ENCODE results near the gene GALNT15.

The GALNT15 gene

DNA sequence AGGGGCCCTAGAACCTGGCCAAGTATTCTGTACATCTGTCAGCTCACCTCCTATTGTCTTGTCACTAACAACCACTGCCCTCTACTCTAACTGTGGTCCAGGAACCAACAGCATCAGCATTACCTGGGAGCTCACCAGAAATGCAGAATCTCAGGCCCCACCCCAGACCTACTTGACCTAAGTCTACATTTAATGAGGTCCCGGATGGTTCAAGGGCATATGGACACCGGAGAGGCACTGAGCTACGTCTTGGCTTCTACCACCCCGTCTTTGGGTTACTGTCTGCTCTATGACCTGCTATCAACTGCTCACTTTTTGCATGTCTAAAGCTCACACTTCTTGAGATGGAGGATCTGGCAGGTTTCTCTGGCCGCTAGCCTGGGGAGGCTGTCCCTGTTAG is 8.1 kb downstream of the GALNT15 start:
- DNase-seq (ENCODE audit: low spot score in 2 of 2) (no peak), ATAC-seq (replicated peaks; ENCODE audit: extremely low read depth, poor library complexity, severe bottlenecking) (no peak)
- H3K27me3 Mint-ChIP-seq, result peaks cover 17% of the 10 kb centered on the region
- no peak overlapping the region for H3K27ac Mint-ChIP-seq (ENCODE audit: low read depth)
- no peak overlapping the region for H3K4me3 Mint-ChIP-seq
- H3K36me3 Mint-ChIP-seq (ENCODE audit: insufficient read depth), result no peaks in the 10 kb centered on the region
- H3K4me1 Mint-ChIP-seq, result peaks cover 9% of the 10 kb centered on the region
- no peaks in the 10 kb centered on the region for H3K9me3 Mint-ChIP-seq

DNA sequence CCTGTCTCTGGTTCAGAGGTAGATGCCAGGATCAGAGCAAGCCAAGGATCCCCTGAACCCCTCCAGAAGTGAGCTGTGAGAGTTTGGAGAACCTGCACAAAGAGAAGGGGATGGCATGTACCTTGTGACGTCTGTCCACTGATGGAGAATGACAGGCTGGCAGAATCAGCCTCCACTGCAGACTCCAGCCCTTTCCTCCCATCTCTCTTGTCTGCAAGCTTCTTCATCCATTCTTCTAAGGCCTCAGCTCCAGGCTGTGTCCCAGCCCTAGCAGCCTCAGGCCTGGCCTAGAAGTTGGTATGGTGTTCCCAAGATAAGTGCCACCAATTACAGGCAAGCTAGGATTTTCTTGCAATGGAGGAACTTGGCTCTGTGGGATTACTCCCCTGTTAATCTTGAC is 8.6 kb downstream of the GALNT15 start:
- no peak for DNase-seq (ENCODE audit: low spot score in 2 of 2)
- Mint-ChIP-seq H3K9me3 (no peaks in the 10 kb centered on the region), H3K27ac (ENCODE audit: low read depth) (no peak overlapping the region), H3K36me3 (ENCODE audit: insufficient read depth) (no peaks in the 10 kb centered on the region), H3K27me3 (peaks cover 13% of the 10 kb centered on the region), H3K4me1 (peaks cover 9% of the 10 kb centered on the region), H3K4me3 (no peak overlapping the region)
- ATAC-seq (replicated peaks; ENCODE audit: extremely low read depth, poor library complexity, severe bottlenecking), result no peak

DNA sequence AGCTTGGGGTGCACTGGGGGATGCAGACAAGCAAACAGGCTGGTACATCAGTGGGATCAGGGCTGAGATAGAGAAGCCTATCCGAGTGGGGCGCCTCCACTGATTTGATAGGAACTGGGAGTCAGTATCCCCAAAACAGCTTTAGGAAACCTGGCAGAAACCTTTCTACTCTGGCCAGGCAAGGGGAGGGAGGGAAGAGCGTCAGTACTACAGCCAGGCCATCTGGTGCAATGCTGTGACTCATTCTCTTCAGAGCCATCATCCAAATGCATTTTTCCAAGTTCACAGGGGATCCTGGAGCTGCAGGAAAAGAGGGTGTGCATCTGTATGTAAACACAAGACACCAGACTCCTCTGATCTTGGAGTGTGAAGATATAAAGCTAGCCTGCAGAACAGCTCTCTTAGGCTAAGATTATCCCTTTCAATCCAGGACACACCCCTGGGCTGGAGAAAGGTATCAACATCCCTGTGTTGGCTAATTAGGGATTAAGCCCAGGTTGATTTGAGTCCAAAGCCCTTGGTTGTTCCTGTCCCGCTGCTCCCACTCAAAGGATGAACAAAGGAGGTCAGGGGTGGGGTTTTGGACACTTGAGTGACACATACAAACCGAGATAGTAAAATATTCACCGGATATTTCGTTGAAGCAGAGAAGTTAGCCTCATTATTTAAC is 9.3 kb downstream of the GALNT15 start:
- Mint-ChIP-seq H3K27ac (ENCODE audit: low read depth) (no peak overlapping the region), H3K4me1 (peaks cover 4% of the 10 kb centered on the region), H3K9me3 (no peaks in the 10 kb centered on the region), H3K36me3 (ENCODE audit: insufficient read depth) (no peaks in the 10 kb centered on the region), H3K4me3 (no peak overlapping the region), H3K27me3 (peaks cover 6% of the 10 kb centered on the region)
- no peak for DNase-seq (ENCODE audit: low spot score in 2 of 2)
- ATAC-seq (replicated peaks; ENCODE audit: extremely low read depth, poor library complexity, severe bottlenecking), result no peak

DNA sequence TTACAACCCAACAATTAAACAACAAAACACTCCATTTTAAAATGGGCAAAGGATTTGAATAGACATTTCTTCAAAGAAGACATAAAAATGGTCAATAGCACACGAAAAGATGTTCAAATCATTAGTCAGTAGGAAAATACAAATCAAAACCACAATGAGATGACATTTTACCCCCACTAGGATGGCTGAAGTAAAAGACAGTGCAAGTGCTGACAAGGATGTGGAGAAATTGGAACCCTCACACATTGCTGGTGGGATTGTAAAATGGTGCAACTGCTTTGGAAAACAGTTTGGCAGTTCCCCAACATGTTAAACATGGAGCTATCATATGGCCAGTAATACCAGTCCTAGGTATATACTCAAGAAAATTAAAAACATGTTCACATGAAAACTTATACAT is 11.6 kb downstream of the GALNT15 start:
- no peaks in the 10 kb centered on the region for H3K4me1 Mint-ChIP-seq
- H3K36me3 Mint-ChIP-seq (ENCODE audit: insufficient read depth), result no peaks in the 10 kb centered on the region
- DNase-seq (ENCODE audit: low spot score in 2 of 2) (no peak), ATAC-seq (replicated peaks; ENCODE audit: extremely low read depth, poor library complexity, severe bottlenecking) (no peak)
- no peaks in the 10 kb centered on the region for H3K9me3 Mint-ChIP-seq
- no peaks in the 10 kb centered on the region for H3K27me3 Mint-ChIP-seq
- no peak overlapping the region for H3K27ac Mint-ChIP-seq (ENCODE audit: low read depth)
- H3K4me3 Mint-ChIP-seq, result no peak overlapping the region

DNA sequence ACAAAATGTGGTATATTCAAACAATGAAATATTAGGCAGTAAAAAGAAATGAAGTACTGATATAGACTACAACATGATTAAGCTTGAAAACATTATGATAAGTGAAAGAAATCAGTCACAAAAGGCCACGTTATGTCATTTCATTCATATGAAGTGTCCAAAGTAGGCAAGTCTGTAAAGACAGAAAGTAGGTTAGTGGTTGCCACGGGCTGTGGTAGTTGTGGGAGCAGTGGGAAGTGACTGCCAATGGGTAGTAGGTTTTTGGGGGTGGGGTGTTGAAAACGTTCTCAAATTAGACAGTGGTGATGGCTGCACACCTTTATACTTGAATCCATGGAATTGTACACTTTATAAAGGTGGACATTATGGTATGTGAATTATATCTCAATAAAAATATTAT is 12.1 kb downstream of the GALNT15 start:
- no peak overlapping the region for H3K27ac Mint-ChIP-seq (ENCODE audit: low read depth)
- no peak for DNase-seq (ENCODE audit: low spot score in 2 of 2)
- no peaks in the 10 kb centered on the region for H3K27me3 Mint-ChIP-seq
- no peaks in the 10 kb centered on the region for H3K36me3 Mint-ChIP-seq (ENCODE audit: insufficient read depth)
- no peaks in the 10 kb centered on the region for H3K9me3 Mint-ChIP-seq
- no peak for ATAC-seq (replicated peaks; ENCODE audit: extremely low read depth, poor library complexity, severe bottlenecking)
- H3K4me3 Mint-ChIP-seq, result no peak overlapping the region
- no peaks in the 10 kb centered on the region for H3K4me1 Mint-ChIP-seq

DNA sequence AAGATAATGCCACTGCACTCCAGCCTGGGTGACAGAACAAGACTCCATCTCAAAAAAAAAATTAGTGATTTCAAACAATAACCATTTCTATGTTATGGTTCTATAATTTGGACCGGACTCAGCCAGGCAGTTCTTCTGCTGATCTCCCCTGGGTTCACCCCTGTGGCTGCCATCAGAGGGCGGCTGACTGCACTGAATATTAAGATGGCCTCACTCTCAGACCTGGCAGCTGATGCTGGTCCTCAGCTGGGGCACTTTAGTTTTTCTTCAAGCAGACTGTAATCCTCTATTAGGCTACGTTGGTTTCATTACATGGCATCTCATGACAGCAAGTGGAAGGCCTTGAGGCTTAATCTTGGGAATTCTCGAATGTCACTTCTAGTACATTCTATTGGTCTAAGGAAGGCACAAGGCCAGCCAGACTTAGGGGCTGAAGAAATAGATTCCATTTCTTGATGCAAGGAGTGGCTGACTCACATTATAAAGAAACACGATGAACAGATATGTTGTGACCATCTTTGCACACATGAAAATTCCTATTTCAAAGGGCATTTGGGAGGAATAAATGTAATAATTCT is 12.8 kb downstream of the GALNT15 start:
- H3K27ac Mint-ChIP-seq (ENCODE audit: low read depth), result no peak overlapping the region
- no peaks in the 10 kb centered on the region for H3K36me3 Mint-ChIP-seq (ENCODE audit: insufficient read depth)
- no peaks in the 10 kb centered on the region for H3K4me1 Mint-ChIP-seq
- H3K27me3 Mint-ChIP-seq, result no peaks in the 10 kb centered on the region
- DNase-seq (ENCODE audit: low spot score in 2 of 2) (no peak), ATAC-seq (replicated peaks; ENCODE audit: extremely low read depth, poor library complexity, severe bottlenecking) (no peak)
- H3K9me3 Mint-ChIP-seq, result no peaks in the 10 kb centered on the region
- H3K4me3 Mint-ChIP-seq, result no peak overlapping the region

DNA sequence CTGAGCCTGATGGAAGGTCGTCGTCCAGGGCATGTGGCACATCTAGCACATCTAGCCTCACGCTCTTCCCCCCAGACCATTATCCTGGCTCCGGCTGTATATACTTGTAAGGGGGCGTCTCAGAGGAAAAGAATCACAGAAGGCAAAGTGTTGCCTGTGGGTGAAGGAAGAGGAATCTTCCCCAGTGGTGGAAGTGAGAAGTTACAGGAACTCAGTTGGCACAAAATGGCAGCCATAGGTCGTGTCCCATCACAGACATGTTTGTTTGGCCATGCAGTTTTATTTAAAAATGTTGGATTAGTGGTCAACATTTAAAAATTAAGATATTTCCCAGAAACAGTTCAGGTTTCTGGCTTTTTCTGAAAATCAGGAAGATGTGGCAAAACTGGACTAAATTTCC is 13.6 kb downstream of the GALNT15 start:
- no peak overlapping the region for H3K4me3 Mint-ChIP-seq
- H3K27me3 Mint-ChIP-seq, result no peaks in the 10 kb centered on the region
- H3K36me3 Mint-ChIP-seq (ENCODE audit: insufficient read depth), result no peaks in the 10 kb centered on the region
- no peak overlapping the region for H3K27ac Mint-ChIP-seq (ENCODE audit: low read depth)
- ATAC-seq (replicated peaks; ENCODE audit: extremely low read depth, poor library complexity, severe bottlenecking) (no peak), DNase-seq (ENCODE audit: low spot score in 2 of 2) (no peak)
- H3K9me3 Mint-ChIP-seq, result no peaks in the 10 kb centered on the region
- no peaks in the 10 kb centered on the region for H3K4me1 Mint-ChIP-seq

DNA sequence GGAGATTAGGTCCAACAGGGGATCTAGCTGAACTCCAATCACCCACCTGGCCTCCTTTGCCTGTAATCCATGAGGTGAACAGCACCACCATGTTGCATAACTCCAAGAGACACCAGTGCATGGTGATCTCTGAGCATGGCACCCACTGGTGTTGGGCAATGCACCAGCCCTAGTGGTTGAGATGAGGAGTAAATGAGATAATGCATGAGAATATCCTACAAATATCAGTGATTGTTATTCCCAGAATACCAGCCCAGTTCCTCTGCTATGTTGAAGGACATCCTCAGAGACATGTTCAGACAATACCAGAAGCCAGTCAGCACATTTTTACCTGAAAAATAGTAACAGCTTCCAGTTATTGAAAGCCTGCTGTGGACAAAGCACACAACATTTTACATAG is 14.7 kb downstream of the GALNT15 start:
- no peaks in the 10 kb centered on the region for H3K4me1 Mint-ChIP-seq
- no peaks in the 10 kb centered on the region for H3K27me3 Mint-ChIP-seq
- ATAC-seq (replicated peaks; ENCODE audit: extremely low read depth, poor library complexity, severe bottlenecking) (no peak), DNase-seq (ENCODE audit: low spot score in 2 of 2) (no peak)
- H3K4me3 Mint-ChIP-seq, result no peak overlapping the region
- H3K36me3 Mint-ChIP-seq (ENCODE audit: insufficient read depth), result no peaks in the 10 kb centered on the region
- no peak overlapping the region for H3K27ac Mint-ChIP-seq (ENCODE audit: low read depth)
- no peaks in the 10 kb centered on the region for H3K9me3 Mint-ChIP-seq

DNA sequence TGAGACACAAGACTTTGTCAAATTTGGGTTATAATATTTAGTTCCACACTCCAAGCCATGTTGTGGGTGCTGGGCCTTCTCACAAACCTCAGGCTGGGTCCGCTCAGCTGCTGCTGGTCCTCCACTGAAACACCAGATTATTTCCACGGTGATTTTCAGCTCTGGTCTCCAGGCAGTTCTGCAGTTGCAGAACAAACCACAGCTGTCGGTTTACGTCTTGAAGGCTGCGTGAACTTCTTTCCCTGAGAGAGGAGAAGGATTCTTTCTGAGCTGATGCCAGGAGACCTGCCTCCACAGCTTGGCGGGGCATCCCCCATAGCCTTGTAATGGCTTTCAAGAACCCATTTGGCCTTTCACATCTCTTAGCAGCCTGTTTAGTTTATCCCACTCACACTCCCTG is 16.2 kb downstream of the GALNT15 start:
- H3K9me3 Mint-ChIP-seq, result no peaks in the 10 kb centered on the region
- H3K36me3 Mint-ChIP-seq (ENCODE audit: insufficient read depth), result no peaks in the 10 kb centered on the region
- no peaks in the 10 kb centered on the region for H3K4me1 Mint-ChIP-seq
- no peak overlapping the region for H3K4me3 Mint-ChIP-seq
- DNase-seq (ENCODE audit: low spot score in 2 of 2) (no peak), ATAC-seq (replicated peaks; ENCODE audit: extremely low read depth, poor library complexity, severe bottlenecking) (no peak)
- H3K27me3 Mint-ChIP-seq, result no peaks in the 10 kb centered on the region
- H3K27ac Mint-ChIP-seq (ENCODE audit: low read depth), result no peak overlapping the region

DNA sequence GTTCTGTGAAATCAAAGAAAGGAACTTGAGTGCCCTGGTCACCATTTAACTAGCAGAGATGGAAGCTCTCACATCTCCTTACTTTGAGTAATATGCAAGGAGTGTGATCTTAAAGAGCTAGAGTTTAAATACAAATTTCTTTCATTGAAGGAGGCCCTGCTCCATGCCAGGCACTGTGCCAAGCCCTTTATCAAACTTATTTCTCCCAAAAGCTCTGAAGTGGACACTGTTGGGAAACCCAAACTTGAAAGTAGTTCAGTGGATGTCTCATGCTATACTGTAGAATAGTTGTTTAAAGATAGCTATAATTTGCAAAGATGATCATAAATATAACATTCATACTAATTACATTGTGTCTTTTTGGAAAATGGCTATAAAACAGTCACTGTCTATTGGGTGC is 17.1 kb downstream of the GALNT15 start:
- Mint-ChIP-seq H3K4me1 (no peaks in the 10 kb centered on the region), H3K9me3 (no peaks in the 10 kb centered on the region), H3K4me3 (no peak overlapping the region), H3K27me3 (no peaks in the 10 kb centered on the region), H3K36me3 (ENCODE audit: insufficient read depth) (no peaks in the 10 kb centered on the region), H3K27ac (ENCODE audit: low read depth) (no peak overlapping the region)
- DNase-seq (ENCODE audit: low spot score in 2 of 2) (no peak), ATAC-seq (replicated peaks; ENCODE audit: extremely low read depth, poor library complexity, severe bottlenecking) (no peak)

DNA sequence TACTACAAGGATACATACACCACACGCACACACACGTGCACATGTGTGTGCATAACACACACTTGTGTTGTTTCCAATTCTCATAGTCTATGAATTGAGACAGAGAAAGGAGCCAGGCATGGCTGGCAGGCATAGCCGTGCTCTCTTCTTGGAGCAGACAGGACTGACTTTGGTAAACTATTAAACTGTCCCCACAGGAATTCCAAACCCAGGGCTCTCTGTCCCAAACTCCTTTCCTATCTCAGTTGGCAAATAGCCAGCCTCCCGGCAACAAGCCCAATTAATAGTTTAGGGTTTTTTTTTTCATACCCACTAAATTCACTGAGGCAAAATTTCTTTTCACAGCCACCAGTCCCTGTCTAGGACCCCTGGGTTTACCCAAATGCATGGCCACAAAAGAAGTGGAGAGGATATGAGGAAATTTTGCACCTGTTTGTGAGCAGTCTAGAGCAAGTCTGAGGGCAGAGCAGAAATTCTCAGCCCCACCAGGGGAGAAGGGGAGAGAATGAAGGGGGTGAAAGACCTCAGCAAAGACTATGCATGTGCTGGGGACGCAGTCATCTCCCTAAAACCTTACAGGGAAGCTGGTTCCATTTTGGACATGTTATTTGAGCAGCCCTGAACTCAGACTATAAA is 17.8 kb downstream of the GALNT15 start:
- H3K4me3 Mint-ChIP-seq, result no peak overlapping the region
- ATAC-seq (replicated peaks; ENCODE audit: extremely low read depth, poor library complexity, severe bottlenecking) (no peak), DNase-seq (ENCODE audit: low spot score in 2 of 2) (no peak)
- H3K36me3 Mint-ChIP-seq (ENCODE audit: insufficient read depth), result no peaks in the 10 kb centered on the region
- no peaks in the 10 kb centered on the region for H3K9me3 Mint-ChIP-seq
- H3K27ac Mint-ChIP-seq (ENCODE audit: low read depth), result no peak overlapping the region
- H3K27me3 Mint-ChIP-seq, result no peaks in the 10 kb centered on the region
- H3K4me1 Mint-ChIP-seq, result no peaks in the 10 kb centered on the region

DNA sequence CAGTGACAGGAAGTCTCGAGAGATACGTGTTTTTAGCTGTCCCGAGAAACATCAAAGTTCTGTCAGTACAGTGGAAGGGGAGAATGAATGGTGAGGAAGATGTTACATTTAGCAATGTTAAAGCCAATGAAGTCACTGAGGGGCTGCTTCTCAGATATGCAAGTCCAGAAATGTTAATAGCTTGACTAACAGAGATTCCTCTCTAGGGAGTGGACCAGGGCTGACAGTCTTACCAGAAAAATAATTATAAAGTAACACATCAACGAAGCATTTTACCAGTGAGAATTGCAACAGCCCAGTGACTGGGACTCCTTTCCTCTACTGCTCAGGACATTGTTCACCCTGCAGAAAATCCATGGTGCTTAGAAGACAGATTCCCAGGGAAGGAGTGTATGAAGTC is 23.9 kb downstream of the GALNT15 start:
- ATAC-seq (replicated peaks; ENCODE audit: extremely low read depth, poor library complexity, severe bottlenecking) (no peak), DNase-seq (ENCODE audit: low spot score in 2 of 2) (no peak)
- H3K27me3 Mint-ChIP-seq, result peaks cover 19% of the 10 kb centered on the region
- no peaks in the 10 kb centered on the region for H3K9me3 Mint-ChIP-seq
- H3K27ac Mint-ChIP-seq (ENCODE audit: low read depth), result no peak overlapping the region
- H3K36me3 Mint-ChIP-seq (ENCODE audit: insufficient read depth), result no peaks in the 10 kb centered on the region
- H3K4me1 Mint-ChIP-seq, result no peaks in the 10 kb centered on the region
- H3K4me3 Mint-ChIP-seq, result no peak overlapping the region

DNA sequence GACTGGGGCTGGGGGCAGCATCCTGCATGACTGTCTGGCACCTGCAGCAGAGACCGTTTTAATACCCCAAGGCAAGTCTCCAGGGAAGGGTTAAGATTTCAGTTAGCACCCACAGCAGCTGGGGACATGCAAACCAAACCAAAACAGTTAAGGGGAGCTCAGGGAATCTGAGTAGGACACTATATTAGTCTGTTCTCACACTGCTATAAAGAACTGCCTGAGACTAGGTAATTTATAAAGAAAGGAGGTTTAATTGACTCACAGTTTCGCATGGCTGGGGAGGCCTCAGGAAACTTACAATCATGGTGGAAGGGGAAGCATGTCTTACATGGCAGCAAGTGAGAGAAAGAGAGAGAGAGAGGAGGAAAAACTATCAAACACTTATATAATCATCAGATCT is 25.3 kb downstream of the GALNT15 start:
- Mint-ChIP-seq H3K9me3 (no peaks in the 10 kb centered on the region), H3K27ac (ENCODE audit: low read depth) (no peak overlapping the region), H3K4me1 (no peaks in the 10 kb centered on the region), H3K36me3 (ENCODE audit: insufficient read depth) (no peaks in the 10 kb centered on the region), H3K27me3 (peaks cover 32% of the 10 kb centered on the region), H3K4me3 (no peak overlapping the region)
- ATAC-seq (replicated peaks; ENCODE audit: extremely low read depth, poor library complexity, severe bottlenecking) (no peak), DNase-seq (ENCODE audit: low spot score in 2 of 2) (no peak)
